Stimulated activated CD8-positive, alpha-beta memory T cell treated with anti-CD3 and anti-CD28 coated beads, Interleukin-12 subunit alpha, Interleukin-12 subunit beta, amount 100 ng/mL, for 24 hours (primary cell): ENCODE measurements around the gene ZNF93.
"Not testable (repeated sequence)": the region's sequence is repeated elsewhere in the genome, so short reads cannot be mapped to it uniquely, and the experiment has no call there.

Source experiments
- DNase-seq: peaks from one replicate; pipeline ENCODE4 v3.0.0-alpha.2; 2020; ENCODE audit errors: extremely low read depth

The ZNF93 gene

DNA sequence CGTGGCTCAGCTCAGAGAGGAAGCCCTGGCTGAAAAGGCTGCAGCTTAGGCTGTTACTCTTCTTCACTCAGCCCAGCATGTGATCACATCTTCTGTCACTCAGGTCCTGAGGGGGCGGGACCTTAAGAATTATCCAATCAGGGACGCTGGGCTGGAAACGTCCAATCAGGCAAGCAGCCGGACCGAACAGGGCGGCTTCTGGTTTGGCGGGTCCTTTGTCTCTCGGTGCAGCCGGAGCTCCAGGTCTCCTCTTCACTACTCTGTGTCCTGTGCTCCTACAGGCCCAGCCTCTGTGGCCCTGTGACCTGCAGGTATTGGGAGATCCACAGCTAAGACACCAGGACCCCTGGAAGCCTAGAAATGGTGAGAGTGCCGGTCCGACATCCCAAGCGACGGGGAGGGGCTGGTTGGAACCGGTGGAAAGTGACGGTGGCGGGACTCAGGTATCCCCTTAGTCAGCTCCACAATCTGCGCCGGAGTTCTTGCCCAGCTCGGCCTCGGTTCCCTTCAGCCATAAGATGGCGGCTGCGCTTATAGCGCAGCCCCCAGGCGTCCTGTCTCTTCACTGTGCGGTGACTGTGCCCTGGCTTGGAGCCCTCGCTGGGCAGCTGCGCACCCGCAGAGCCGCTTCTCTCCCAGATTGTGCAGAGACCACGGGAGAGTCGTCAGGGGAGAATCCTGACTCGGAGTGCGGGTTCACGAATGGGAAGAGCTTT is at the start of gene ZNF93:
Gene ZNF93 (plus strand): TSS at position 218 of the 716 bp plus-strand sequence. CDS start 143 bp downstream, at position 361.
- peak; percentile 75 for DNase-seq

GRCh38 chr19:19851740-19852139 is 49.0 kb upstream of the ZNF93 start:
- not testable (repeated sequence) for DNase-seq

DNA sequence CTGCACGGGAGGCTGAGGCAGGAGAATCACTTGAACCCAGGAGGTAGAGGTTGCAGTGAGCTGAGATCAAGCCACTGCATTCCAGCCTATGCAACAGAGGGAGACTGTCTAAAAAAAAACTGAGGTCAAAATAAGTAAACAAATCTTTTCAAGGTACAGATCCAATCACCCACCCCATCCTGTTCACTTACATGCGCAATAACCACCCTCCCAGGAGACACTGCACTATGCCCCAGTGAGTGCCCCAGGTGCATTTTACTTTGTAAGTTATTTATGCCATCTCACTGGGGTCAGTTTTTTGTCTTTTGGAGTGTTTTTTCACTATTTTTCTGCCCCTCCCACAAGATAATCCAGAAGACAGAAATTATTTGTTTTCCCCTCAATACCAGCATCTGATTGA is 42.0 kb upstream of the ZNF93 start:
- DNase-seq: no peak

DNA sequence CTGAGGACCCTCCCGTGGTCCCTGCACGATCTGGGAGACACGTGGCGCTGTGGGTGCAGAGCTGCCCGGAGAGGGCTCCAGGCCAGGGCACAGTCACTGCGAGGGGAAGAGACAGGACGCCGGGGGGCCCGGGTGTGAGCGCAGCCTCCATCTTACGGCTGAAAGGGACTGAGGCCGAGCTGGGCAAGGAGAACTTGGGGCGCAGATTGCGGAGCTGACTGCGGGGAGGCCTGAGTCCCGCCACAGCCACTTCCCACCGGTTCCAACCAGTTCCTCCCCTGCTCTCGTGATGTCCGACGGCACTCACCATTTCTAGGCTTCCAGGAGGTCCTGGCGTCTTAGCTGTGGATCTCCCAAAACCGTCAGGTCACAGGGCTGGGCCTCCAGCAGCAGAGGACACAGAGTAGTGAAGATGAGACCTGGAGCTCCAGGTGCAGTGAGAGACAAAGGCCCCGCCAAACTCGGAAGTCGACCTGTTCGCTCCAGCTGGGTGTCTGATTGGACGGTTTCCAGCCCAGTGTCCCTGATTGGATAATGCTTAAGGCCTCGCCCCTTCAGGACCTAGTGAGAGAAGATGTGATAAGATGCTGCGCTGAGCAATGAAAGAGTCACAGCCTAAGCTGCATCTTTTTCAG is 39.9 kb upstream of the ZNF93 start:
- DNase-seq: no peak

- DNase-seq: peak; percentile 88
Observed at GRCh38 chr19:19865750-19866610, 34.8 kb upstream of the ZNF93 start, which contains the start of gene ZNF253. Gene ZNF253 (plus strand): TSS chr19:19865882. CDS start chr19:19865997, 115 bp downstream.

- no peak for DNase-seq
Observed at GRCh38 chr19:19866611-19867248, 34.0 kb upstream of the ZNF93 start.

- DNase-seq: not testable (repeated sequence)
Observed at GRCh38 chr19:19870086-19870485, 30.7 kb upstream of the ZNF93 start.

DNA sequence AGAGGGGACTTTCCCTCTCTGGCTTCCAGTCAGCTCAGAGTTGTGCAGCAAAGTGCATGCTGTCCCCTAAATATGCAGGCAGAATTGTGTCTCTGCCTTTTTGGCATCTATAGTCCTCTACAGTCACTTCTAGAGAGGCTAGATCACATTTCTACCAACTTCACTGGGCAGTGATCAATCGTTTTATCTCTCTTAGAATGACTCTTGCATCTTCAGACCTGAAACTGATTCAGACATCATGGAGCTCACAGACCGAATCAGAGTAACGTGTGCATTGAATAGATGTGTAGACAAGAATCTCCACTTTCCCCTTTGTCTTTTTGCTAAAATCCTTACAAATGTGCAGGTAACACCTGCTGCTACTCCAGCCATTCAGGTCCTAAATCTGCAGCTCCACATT is 28.8 kb upstream of the ZNF93 start:
- DNase-seq: no peak

DNA sequence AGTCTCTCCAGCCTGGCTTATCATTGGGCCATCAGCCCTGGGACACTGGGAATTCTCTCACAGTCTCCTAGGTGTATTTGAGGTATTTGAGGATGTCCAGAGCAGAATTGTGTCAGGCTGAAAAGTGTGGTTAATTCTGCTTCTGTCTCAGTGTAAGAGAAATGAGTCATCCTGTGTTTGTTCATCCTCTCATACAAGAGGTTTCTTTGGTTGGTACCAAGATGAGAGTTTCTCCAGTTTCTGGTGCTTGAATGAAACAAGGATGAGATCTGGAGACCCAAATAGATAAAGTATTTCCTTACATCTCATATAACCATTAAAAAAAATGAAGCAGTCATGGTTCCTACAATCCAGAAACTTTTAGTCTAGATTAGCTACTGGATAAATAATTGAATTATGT is 27.4 kb upstream of the ZNF93 start:
- no peak for DNase-seq

GRCh38 chr19:19877724-19878123 is 23.0 kb upstream of the ZNF93 start:
- no peak for DNase-seq

DNA sequence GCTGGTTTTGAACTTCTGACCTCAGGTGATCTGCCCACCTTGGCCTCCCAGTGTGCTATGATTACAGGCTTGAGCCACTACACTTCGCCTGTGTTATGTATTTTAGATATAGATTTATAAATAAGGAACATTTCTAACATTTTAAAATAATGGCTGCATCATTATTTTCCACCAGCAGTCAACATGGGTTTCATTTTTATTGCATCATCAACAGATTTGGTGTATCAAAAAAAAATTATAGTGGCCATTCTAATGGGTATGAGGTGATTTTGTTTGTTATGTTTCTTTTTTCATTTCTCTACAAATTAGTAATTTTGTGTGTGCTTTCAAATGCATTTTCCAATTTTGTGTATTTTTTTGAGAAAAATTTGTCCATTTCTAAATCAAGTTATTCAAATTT is 16.2 kb upstream of the ZNF93 start:
- DNase-seq: no peak

DNA sequence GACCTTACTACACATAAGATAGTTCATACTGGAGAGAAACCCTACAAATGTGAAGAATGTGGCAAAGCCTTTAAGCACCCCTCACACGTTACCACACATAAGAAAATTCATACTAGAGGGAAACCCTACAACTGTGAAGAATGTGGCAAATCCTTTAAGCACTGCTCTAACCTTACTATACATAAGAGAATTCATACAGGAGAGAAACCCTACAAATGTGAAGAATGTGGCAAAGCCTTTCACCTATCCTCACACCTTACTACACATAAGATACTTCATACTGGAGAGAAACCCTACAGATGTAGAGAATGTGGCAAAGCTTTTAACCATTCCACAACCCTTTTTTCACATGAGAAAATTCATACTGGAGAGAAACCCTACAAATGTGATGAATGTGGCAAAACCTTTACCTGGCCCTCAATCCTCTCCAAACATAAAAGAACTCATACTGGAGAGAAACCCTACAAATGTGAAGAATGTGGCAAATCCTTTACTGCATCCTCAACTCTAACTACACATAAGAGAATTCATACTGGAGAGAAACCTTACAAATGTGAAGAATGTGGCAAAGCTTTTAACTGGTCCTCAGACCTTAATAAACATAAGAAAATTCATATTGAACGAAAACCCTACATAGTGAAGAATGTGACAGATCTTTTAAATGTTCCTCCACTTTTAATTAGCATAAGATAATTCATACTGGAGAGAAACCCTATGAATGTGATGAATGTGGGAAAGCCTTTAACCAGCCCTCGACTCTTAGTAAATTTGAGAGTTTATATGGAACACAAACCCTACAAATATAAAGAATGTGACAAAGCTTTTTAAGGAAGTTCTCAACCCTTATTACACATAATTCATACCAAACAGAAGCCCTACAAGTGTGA is 8.4 kb upstream of the ZNF93 start:
- DNase-seq: not testable (repeated sequence)

DNA sequence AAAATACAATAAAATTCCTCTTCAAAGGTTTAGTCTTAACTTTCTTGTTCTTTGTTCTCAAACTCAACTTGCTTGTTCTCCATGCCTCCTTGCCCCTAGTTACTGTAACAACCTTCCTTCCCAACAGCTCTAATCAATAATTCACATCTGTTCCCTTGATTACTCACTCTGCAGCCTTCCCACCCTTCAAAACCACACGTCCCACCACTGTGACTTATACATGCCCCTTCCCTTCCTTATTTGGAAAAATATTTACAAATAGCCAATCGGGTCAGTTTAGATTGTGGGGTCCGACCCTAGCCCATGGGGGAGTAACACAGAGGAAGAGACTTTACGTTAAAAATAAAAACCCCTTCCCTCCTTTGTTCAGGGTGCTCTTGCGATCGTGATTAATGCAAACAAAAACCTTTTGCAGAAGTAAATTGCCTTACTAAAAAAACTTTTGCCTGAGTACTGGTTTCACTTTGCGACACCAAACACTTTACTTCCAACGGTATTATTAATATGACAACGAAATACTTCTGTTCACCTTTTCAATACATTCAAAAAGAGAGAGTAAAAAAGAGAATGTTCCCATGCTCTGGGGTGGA is 512 bp upstream of the ZNF93 start:
- no peak for DNase-seq

GRCh38 chr19:19907551-19907950 is 6.8 kb downstream of the ZNF93 start:
- not testable (repeated sequence) for DNase-seq

- DNase-seq: no peak
Observed at GRCh38 chr19:19909654-19910053, 8.9 kb downstream of the ZNF93 start.

- no peak for DNase-seq
Observed at GRCh38 chr19:19911150-19911549, 10.4 kb downstream of the ZNF93 start.

DNA sequence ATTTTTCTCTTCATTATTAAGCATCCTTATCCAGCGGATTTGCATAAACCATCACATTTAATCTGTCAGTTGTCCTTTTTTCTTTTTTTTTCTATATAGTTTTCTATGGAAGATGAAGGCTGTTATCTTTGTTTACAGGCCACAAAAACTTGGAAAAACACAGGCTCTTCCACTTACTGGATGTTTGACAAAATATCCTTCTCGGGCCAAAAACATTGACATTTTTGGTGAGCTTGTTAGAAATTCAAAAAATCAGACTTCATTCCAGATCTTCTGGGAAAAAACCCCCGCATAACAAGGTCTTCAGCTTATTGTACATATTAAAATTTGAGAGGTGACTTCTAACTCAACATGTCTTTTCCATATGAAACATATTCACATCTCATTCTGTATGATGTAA is 13.8 kb downstream of the ZNF93 start:
- no peak for DNase-seq

GRCh38 chr19:19930417-19930816 is 29.7 kb downstream of the ZNF93 start:
- DNase-seq: not testable (repeated sequence)

DNA sequence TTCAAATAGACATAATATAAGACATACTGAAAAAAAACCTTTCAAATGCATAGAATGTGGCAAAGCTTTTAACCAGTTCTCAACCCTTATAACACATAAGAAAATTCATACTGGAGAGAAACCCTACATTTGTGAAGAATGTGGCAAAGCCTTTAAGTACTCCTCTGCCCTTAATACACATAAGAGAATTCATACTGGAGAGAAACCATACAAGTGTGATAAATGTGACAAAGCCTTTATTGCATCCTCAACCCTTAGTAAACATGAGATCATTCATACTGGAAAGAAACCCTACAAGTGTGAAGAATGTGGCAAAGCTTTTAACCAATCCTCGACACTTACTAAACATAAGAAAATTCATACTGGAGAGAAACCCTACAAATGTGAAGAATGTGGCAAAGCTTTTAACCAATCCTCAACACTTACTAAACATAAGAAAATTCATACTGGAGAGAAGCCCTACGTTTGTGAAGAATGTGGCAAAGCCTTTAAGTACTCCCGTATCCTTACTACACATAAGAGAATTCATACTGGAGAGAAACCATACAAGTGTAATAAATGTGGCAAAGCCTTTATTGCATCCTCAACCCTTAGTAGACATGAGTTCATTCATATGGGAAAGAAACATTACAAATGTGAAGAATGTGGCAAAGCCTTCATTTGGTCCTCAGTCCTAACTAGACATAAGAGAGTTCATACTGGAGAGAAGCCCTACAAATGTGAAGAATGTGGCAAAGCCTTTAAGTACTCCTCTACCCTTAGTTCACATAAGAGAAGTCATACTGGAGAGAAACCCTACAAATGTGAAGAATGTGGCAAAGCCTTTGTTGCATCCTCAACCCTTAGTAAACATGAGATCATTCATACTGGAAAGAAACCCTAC is 32.9 kb downstream of the ZNF93 start:
- DNase-seq: not testable (repeated sequence)
